A673 (cell line): Measurements from ENCODE around the gene ANKRD29.

Source experiments
- EZH2 ChIP-seq: fragments of 200-600 bp; sonication (generic); IDR thresholded peaks from 2 replicates; pipeline ENCODE4 v1.6.1; 2017; ENCODE audit warnings: borderline replicate concordance, low read depth, mild to moderate bottlenecking, mixed read lengths, antibody characterized with exemption, low read length; ENCODE audit not compliant: poor library complexity, severe bottlenecking
- TF ChIP-seq, protein P1 (sequence below): fragments of 300-800, 200-600 bp; sonication (generic); conservative IDR thresholded peaks from 2 replicates; pipeline ENCODE4 v1.5.1; 2017; ENCODE audit warnings: low read depth, mild to moderate bottlenecking, antibody characterized with exemption, low read length, moderate library complexity, mixed read lengths

- TF ChIP-seq, protein P1, sequence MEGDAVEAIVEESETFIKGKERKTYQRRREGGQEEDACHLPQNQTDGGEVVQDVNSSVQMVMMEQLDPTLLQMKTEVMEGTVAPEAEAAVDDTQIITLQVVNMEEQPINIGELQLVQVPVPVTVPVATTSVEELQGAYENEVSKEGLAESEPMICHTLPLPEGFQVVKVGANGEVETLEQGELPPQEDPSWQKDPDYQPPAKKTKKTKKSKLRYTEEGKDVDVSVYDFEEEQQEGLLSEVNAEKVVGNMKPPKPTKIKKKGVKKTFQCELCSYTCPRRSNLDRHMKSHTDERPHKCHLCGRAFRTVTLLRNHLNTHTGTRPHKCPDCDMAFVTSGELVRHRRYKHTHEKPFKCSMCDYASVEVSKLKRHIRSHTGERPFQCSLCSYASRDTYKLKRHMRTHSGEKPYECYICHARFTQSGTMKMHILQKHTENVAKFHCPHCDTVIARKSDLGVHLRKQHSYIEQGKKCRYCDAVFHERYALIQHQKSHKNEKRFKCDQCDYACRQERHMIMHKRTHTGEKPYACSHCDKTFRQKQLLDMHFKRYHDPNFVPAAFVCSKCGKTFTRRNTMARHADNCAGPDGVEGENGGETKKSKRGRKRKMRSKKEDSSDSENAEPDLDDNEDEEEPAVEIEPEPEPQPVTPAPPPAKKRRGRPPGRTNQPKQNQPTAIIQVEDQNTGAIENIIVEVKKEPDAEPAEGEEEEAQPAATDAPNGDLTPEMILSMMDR, result no peak
- TF ChIP-seq EZH2, result no peak
These were observed 46.5 kb downstream of the ANKRD29 start for GRCh38 chr18:23616258-23616657.
